HG02870 (cell line): ENCODE data around the gene ZKSCAN3.
"Not testable (repeated sequence)": the region's sequence is repeated elsewhere in the genome, so short reads cannot be mapped to it uniquely, and the experiment has no call there.

ENCODE experiments used
- ATAC-seq: cut with Tn5 transposase; IDR thresholded peaks from one replicate; pipeline ENCODE4 v1.9.1; 2021; ENCODE audit warnings: mild to moderate bottlenecking, moderate library complexity; ENCODE audit not compliant: unreplicated experiment

Gene ZKSCAN3

GRCh38 chr6:28349892-28350737, at the start of gene ZKSCAN3:
Gene ZKSCAN3 (plus strand): TSS chr6:28349947. CDS start chr6:28359587, 9,640 bp downstream.
- ATAC-seq, result peak; percentile 96

- peak; percentile 81 for ATAC-seq
Observed at GRCh38 chr6:28303570-28303969, 46.2 kb upstream of the ZKSCAN3 start.

- not testable (repeated sequence) for ATAC-seq
Observed at GRCh38 chr6:28306363-28306762, 43.4 kb upstream of the ZKSCAN3 start.

GRCh38 chr6:28311139-28311823, 38.5 kb upstream of the ZKSCAN3 start:
- ATAC-seq, result no peak

GRCh38 chr6:28312939-28313338, 36.8 kb upstream of the ZKSCAN3 start:
- no peak for ATAC-seq

GRCh38 chr6:28315628-28316027, 34.1 kb upstream of the ZKSCAN3 start:
- ATAC-seq, result no peak

- ATAC-seq, result not testable (repeated sequence)
Observed at GRCh38 chr6:28317866-28318265, 31.9 kb upstream of the ZKSCAN3 start.

- no peak for ATAC-seq
Observed at GRCh38 chr6:28322661-28323060, 27.1 kb upstream of the ZKSCAN3 start.

- ATAC-seq, result no peak
Observed at GRCh38 chr6:28323813-28324424, 25.8 kb upstream of the ZKSCAN3 start.

GRCh38 chr6:28326371-28326948, 23.3 kb upstream of the ZKSCAN3 start:
- ATAC-seq, result no peak

GRCh38 chr6:28330041-28330440, 19.7 kb upstream of the ZKSCAN3 start:
- no peak for ATAC-seq

GRCh38 chr6:28333047-28333446, 16.7 kb upstream of the ZKSCAN3 start:
- ATAC-seq, result no peak

- no peak for ATAC-seq
Observed at GRCh38 chr6:28333599-28334018, 16.1 kb upstream of the ZKSCAN3 start.

- no peak for ATAC-seq
Observed at GRCh38 chr6:28334286-28335039, 15.3 kb upstream of the ZKSCAN3 start.

- no peak for ATAC-seq
Observed at GRCh38 chr6:28335040-28335563, 14.6 kb upstream of the ZKSCAN3 start.

GRCh38 chr6:28335564-28336283, 14.0 kb upstream of the ZKSCAN3 start, which contains the start of gene ZSCAN31:
Gene ZSCAN31 (minus strand): TSS chr6:28336148. CDS start chr6:28329683, 6,465 bp downstream.
- peak; percentile 92 for ATAC-seq

GRCh38 chr6:28336284-28337120, 13.2 kb upstream of the ZKSCAN3 start:
- ATAC-seq, result peak; percentile 28

GRCh38 chr6:28337121-28337520, 12.6 kb upstream of the ZKSCAN3 start:
- no peak for ATAC-seq
